ENCODE results near the gene PCID2.
A peak's percentile ranks its signal among the peaks of the same experiment; 100 is the strongest.
"Not testable (repeated sequence)": the region's sequence is repeated elsewhere in the genome, so short reads cannot be mapped to it uniquely, and the experiment has no call there.

PCID2 gene

DNA sequence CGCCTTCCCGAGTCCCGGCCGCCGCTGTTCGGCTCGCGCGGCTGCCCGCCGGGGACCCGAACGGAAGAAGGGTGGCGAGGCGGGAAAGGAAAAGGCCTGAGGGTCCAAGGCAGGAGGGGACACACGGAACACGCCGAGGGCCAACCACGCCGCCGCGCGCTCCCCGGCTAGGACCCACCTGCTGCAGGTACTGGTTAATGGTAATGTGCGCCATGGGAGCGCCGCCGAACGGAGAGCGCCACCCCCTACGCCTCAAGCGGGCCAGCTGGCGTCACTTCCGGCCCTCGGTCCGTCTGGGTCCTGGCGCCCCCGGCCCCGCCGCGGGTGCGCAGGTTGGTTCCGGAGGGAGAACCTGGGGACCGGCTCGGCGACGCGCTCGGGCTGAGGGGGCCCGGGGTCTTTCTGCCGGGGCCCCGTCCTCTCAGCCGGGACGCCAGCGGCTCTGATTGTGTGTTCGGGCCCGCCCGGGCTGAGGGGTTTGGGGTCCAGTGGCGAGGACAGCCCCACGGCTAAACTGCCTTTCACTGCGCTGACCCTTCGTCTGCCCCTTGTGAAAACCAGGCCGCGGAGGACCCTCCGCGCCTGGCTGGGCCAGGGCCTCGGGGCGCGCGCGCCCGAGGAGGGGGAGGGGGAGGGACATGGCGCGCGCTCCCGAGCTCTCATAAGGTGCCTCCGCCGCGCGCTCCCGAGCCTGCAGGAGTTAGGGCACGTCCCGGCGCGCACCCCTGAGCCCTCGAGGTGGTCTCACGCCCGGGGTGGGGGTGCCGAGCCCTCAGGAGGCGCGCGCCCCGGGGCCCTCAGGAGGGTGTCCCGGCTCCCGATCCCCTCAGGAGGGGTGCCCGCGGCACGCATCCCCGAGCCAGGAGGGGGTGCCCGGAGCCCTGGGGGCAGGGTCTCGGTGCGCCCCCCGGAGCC lies at the start of gene PCID2:
Gene PCID2 (minus strand): TSS at position 249 of the 915 bp plus-strand sequence. CDS start 35 bp downstream, at position 214.
- peak; percentile 56 for DNase-seq

DNA sequence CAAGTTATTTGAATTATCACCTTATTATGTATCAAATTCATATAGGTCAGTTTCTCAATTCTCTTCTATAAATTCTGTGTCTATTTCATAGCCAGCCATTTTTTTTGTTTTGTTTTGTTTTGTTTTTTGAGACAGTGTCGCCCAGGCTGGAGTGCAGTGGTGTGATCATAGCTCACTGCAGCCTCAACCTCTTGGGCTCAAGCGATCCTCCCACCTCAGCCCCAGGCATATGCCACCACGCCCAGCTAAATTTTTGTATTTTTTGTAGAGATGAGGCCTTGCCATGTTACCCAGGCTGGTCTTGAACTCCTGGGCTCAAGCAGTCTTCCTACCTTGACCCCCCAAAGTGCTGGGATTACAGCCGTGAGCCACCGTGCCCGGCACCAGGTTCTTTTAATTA lies 49.4 kb upstream of the PCID2 start:
- not testable (repeated sequence) for DNase-seq

DNA sequence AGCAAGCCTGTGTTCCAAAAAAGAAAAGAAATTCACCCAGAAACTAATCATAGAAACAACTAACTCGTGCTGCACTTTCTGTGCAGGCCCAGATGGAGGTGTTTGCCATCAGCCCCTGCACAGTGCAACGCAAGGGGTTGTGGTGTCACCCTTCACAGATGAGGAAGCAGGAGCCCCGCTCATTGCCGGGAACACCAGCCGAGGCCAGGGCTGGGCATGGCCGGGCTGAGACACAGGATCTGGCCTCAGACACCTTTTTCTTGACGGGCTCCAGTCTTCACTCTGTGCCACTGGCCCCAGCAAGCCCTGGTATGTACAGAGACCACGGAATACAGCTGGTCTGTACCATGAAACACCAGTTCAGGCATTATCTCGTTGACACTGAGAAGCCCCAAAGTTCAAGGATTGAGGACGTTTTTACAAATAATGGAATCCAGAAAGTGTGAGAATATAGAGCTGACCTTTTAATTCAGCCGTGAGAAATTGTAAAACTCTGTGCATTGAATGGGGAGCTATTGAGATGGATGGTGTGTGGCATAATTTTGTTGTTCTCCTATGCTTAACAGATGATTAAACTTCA lies 44.1 kb upstream of the PCID2 start:
- DNase-seq, result no peak

DNA sequence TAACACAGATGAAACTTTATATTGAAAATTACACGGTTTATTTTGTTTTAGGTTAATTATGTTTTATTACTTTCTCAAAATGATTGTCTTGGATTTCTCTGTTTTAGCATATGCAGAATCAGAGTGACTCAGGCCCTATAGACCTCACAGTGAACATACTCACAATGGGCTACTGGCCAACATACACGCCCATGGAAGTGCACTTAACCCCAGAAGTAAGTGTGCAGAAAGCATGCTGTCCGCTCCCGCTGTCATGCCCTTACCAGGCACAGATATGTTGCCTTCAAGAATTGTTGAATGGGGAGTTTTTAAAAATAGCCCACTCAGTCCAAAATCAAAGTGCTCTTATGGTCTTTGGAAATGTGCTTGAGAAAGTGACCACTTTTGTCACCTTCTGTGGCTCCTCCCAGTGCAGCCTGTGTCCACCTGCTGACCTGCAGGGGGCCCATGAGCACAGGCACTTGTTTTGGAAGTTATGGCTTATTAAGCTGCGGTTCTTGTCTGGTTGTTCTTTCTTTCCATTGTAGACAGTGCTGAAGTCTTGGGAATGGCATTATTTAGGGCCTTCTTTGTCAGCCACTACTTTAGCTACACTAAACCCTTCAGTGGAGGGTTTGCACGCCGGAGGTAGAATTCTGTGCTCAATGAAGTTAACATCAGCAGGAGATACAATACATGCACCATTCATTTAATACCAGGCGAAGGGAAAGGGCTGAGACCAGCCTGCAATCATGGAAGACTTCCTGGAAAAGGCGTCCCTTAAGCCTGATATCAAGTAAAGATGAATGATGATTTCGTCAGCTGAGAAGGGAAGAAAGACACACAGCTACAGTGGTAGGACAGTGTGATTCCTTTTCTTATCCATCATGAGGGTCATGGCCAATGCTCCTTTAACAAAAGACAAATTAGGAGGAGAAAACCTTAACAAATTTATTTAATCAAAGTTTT lies 37.7 kb upstream of the PCID2 start:
- no peak for DNase-seq

DNA sequence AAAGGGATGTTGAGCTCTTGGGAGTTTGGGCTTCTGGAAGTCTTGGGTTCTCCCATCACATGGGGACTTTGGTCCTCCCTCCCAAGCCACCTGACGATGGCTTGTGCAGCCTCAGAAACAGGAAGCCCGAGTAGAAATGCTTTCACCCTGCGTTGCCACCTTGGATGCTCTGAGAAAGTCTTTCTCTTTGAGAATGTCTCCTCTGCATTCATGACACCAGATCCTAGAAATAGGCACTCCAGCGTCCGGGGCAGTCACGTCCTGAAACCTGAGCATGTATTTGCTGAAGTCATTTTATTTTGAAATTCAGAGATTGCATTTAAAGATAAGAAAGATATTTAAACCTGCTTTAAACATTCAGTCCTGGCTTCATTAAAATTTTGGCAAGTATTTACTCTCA lies 35.4 kb upstream of the PCID2 start:
- no peak for DNase-seq

DNA sequence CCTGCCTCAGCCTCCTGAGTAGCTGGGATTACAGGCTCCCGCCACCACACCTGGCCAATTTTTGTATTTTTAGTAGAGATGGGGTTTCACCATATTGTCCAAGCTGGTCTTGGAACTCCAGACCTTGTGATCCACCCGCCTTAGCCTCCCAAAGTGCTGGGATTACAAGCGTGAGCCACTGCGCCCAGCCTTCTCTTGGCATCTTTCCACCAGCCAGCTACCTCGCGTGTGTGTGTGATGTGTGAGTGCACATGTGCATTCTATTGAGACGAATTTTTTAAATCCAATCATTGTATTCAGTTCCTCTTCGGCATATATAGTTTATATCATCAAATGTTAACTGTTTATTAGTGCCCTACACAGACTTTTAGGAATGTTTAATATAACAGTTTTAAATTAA lies 33.2 kb upstream of the PCID2 start:
- DNase-seq, result not testable (repeated sequence)

DNA sequence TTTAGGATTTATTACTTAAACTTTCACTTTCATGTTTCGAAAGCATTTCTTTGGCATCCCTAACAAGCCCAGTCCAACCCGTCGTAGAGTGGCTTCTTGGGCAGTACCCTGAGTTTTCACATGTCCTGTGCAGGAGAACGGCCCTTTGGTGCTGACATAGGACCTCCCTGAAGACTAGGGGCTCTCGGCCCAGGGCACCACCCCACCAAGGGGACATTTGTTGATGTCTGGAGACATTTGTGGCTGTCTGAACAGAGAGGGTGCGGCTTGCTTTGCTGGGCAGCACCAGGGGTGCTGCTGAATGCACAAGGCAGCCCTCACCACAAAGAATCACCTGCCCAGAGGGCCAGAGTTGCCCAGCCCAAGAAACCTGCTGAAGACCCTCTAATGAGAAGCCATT lies 31.5 kb upstream of the PCID2 start:
- DNase-seq, result no peak

DNA sequence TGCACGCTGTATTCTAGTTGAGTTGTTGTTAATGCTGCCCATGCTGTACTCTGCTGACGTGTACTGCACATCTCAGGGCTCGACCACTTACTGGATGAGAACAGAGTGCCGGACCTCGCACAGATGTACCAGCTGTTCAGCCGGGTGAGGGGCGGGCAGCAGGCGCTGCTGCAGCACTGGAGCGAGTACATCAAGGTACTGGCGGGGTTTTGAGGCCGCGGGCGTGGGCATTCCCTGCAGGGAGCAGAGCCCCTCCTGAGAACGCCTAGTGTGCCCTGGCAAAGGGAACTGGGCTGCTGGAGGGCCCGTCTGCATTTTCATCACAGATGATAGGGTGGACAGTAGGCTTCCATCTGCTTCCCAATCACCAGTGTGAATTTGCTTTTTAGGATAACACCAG lies 30.9 kb upstream of the PCID2 start:
- no peak for DNase-seq

DNA sequence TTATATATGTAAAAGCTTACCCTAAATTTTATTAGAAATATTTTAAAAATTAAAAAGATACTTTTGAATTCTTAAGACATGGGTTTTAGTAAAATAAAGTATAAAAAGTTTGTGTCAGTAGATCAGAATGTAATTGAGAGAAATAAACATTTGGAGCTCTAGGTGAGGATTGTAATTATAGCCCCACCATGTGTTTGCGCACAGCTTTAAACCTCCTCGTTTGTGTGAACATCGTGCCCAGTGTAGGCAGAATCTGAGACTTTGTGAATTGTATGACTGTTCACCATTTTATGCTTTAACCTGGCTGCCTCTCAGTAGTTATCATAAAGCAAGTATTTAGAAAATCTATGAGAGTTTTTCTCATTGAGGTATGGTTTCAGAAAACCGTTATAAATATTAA lies 30.1 kb upstream of the PCID2 start:
- DNase-seq, result no peak

DNA sequence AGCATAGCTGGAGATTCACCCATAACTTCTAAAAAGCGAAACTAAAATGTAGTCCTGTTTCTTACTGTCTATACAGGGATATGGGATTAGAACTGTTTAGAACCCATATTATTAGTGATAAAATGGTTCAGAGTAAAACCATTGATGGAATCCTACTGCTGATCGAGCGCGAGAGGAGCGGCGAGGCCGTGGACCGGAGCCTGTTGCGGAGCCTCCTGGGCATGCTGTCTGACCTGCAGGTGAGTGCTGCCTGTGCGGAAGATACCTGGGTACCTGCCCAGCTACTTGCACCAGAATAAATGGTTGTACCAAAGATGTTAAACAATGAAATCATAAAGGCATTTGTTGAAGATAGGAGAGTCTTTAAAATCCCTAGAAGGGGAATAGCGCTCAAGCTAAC lies 24.6 kb upstream of the PCID2 start:
- no peak for DNase-seq

DNA sequence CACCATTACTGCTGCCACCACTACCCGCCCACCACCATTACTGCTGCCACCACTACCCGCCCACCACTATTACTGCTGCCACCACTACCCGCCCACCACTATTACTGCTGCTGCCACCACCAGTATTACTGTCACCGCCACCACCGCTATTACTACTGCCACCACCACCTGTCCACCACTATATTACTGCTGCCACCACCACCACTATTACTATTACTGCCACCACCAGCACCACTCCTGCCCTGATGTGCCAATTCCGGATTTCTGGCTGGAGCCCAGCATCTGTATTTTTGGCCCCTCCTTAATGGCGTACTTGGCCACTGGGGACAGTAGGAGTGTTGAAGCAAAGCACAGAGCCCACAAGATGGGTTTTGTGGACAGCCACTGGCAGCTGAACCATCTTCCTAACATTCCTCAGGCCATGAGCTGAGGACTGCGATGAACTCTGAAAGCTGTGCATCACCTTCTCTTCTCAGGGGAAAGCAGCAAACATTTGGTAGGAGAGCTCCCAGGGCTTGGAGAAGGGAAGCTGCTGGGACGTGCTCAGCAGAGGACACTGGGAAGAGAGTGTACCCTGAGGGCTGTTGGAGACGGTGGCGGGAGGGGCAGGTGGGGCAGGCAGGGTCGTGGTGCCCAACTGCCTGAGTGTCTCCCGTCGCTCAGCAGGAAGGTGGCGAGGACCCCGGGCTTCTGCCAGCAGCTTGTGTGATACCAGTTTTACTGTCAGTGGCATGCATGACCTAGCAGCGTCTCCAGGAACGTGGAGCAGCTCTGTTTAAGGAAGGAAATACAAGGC lies 23.9 kb upstream of the PCID2 start:
- DNase-seq, result no peak

DNA sequence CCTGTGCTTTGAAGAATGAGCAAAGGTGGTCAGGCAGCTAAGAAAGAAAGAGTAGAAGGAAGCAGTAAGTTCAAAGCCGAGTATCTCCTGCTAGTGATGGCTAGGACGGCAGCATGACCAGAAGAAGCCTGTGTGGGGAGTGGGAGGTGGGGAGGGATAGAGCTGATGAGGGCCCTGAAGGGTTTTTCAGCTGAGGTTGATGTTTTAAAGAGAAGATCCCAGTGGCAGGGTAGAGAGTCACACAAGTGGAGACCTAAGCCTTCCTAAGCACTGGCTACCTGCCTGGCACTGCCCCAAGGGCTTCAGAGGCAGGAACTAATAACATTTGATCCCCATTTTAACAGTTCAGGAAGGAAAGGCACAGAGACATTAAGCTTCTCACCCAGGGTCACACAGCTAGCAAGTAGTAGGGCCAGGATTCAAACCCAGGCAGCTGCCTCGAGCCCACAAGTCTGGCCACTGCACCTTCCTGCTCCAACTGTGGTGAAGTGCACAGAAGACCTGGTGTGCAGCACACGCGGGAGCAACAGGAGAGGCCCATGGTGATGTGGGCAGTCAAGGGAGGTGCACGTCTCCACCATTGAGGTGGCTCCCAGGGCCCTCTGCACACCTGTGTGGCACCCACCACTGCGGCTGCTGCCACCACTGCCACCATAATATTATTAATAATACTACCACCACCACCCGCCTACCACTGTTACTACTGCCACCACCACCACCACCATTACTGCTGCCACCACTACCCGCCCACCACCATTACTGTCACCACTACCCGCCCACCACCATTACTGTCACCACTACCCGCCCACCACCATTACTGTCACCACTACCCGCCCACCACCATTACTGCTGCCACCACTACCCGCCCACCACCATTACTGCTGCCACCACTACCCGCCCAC lies 23.1 kb upstream of the PCID2 start:
- no peak for DNase-seq

DNA sequence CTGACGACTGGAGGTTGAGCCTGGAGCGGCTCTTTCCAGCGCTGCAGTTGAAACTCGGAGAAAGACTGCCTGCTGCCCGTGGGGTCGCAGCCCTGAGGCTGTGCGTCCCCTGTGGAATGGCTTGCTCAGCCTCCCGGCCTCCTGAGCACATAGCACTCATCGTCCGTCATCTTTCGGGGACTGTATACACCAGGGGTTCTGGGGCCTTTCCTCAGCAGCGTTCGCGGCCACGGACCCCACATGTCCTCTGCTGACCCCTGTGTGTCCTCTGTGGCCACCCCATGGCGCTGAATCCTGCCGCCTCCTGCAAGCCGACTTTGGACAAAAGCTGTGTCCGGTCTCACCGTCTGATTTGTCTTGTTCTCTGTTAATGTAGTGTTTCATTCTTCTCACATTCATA lies 21.3 kb upstream of the PCID2 start:
- no peak for DNase-seq

DNA sequence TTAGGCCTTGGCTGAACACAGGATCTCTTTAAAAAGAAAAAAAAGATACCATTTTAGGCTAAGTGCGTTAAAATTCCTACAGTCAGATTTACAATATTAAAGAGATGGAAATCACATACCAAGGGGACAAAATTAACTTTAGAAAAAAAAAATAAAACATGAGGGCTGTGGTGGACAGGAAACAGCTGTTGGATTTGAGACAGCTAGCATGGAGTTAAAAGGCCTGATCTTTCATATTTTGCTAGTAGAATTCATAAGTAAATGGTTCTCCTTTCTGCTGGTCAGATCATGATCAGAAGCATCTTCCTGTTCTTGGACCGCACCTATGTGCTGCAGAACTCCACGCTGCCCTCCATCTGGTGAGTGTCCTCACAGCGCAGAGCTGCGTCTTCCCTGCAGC lies 20.7 kb upstream of the PCID2 start:
- DNase-seq, result no peak

DNA sequence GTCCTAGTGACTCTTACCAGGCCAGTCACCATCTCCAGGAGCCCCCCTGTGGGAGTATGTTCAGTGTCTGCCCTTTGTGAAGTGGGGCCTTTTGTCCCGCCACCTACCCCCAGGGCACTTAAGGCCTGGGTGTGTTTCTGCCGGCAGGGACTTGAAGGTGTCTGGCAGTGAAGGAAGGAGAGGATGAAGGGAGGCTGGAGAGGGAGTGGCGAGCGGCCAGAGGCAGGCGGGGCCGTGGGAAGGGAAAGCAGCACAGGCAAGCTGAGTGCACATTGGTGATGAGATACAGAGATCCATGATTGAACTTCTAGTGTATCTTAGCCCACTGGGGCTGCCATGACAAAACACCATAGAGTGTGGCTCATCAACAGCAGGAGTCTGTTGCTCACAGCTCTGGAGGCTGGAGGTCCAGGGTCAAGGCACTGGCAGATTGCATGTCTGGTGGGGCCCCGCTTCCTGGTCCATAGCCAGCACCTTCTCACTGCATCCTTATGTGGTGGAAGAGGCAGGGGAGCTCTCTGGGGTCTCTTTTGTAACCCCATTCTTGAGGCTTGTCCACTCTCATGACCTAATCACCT lies 18.5 kb upstream of the PCID2 start:
- DNase-seq, result no peak

DNA sequence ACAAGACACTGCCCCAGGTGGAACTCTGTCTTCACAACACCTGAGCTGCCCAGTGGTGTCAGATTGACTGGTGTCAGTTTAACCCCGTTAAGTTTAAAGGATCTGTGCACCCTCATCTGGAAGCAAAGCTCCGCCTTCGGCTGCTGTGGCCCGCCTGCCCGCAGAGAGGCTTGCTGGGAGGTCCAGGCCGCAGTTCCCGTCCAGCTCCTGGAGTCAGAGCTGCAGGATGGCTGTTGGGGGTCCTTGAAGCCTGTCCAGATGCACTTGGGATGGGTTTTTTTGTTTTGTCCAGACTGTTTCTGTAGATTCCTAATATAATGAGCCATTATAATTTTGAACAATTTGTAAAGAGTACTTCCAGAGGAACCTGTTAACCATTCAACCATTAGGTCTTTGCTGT lies 17.0 kb upstream of the PCID2 start:
- no peak for DNase-seq

DNA sequence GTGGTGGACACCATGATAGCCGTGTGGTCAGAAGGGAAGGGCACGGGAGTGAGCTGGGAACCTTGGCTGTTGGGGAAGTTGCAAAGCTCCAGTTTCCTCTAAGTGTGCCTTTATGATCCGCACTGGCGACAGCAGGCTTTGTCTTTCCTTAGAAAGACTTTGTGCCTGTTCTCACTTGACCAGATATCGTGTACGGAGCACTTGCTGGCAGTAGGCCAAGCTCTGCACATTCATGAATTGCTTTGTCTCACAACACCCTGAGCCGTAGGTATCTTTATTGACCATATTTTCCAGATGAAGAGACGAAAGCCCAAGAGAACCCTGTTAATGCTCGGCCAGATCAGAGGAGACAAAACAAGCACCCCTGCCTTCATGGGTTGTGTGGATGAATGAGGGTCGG lies 16.0 kb upstream of the PCID2 start:
- DNase-seq, result no peak

DNA sequence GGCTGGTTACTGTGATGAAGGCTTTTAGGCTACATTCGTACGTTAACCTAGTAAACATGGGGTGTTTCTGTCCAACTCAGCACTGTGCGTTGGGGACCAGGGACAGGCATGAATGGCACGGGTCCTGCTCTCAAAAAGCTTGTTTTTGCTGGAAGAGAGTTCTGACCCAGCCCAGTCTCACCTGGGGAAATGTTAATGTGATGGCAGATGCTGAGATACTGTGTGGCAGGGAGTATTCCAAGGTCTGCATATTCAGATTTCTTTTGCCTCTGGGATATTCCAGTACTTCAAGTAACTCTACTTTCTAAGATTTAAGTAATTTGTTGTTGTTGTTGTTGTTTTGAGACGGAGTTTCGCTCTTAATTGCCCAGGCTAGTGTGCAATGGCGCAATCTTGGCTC lies 14.6 kb upstream of the PCID2 start:
- no peak for DNase-seq

DNA sequence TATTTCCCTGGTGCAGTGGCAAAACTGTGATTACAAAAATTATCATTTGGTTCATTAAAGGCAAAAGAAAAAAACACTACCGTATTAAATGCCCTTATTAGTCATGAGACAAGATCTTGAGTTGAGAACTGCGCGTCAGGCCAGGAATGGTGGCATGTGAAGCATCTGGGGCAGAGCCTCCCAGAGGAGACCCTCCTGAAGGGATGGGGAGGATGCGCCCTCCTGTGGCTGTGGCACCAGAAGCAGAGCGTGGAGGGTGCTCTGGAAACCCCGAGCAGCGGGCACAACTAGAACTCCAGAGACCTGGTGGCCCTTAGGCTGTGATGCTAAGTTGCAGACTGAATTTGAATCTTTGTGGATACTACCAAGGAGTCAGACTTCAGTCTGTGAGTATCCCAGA lies 12.4 kb upstream of the PCID2 start:
- no peak for DNase-seq

DNA sequence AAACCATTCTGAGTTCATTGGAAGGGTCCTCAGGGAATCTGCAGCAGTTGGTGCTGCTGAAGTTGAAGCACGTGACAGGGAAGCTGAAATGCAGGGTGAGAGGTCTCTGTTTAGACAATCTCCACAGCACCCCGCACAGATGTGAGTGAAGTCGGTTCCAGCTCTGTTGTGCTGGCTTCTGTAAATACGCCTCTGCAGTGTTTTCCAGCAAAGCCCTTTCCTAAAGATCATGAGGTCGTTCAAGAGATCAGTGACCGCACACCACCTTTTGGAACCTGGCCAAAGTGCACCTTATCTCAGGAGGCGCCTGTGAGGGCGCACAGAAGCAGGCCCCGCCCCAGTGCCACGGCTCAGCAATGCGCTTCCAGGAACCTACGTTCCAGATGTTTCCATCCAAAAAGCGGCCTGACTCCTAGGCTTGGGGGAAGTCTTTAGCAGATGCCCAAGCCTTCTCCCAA lies 11.7 kb upstream of the PCID2 start:
- no peak for DNase-seq
